ENCODE results near the gene ARMC7.
"Not testable (repeated sequence)": the region's sequence is repeated elsewhere in the genome, so short reads cannot be mapped to it uniquely, and the experiment has no call there.

The ARMC7 gene

DNA sequence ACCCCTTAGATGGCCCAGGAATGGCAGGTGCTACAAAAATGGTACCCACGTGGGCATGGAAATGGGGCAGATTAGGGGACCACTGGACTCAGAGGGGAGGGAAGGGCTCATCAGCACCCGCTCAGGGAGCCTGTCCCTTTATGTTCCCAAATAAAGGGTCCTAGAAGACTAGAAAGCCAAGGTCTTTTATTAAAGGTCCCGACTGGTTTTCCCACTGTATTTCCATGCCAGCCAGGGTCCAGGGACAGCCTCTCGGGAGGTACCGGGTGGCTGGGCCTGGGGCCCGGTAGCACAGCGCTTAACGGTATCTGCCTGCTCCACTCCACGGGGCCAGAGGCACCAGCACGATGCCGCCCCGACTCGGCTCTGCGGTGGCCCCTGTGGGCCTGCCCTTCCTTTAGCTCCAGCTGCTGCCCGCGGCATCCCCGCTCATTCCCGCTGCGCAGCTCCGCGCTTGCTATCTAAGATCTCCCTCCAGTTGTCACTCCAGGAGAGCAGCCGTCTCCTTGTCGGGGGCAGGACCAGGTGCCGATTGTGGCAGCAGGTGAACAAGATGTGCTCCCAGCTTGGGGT lies 20.4 kb downstream of the ARMC7 start:
- DNase-seq (ENCODE audit: low read depth): no peak

GRCh38 chr17:75130632-75131277 lies 21.0 kb downstream of the ARMC7 start:
- peak; percentile 33 for DNase-seq (ENCODE audit: low read depth)

DNA sequence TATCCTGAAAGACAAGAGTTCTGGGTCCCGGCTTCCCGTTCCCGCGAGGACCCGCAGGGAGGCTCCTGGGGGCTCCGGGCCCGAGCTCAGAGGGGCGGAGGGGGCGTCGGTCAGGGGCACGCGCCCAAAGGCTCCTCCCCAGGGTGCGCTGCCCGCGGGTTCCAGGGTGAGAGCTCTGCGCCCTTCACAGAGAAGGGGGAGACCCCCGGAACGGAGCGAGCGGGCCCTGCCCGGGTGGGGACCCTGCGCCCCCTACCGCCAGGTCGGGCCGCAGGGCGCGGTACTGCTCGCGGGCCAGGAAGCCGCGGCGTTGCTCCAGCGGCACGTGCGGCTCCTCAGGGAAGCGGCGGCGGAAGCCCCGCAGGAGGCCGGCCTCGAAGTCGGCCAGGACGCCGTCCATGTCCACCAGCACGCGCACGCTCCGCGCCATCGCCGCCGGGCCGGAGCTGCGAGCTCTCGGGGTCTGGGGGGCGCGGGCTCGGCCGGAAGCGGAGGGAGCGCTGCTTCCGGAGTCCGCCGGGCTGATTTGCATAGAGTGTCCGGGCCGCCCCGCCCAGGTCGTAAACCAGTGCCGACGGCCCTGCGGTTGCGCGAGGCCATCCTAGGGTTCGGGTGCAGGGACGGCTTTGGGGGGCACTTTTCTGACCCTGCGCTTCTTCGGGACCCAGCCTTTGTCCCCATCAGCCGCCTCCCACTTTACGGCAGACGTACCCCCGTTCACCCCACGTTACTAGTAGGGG lies 21.7 kb downstream of the ARMC7 start, which contains the start of gene NT5C:
NT5C (minus strand) TSS at position 465 of the 740 bp plus-strand sequence; CDS start at position 430, 35 bp downstream.
- DNase-seq (ENCODE audit: low read depth): peak; percentile 54

- DNase-seq (ENCODE audit: low read depth): not testable (repeated sequence)
These were observed 22.5 kb downstream of the ARMC7 start for GRCh38 chr17:75132018-75133000.

- DNase-seq (ENCODE audit: low read depth): no peak
These were observed 23.2 kb downstream of the ARMC7 start for GRCh38 chr17:75133001-75133400.

DNA sequence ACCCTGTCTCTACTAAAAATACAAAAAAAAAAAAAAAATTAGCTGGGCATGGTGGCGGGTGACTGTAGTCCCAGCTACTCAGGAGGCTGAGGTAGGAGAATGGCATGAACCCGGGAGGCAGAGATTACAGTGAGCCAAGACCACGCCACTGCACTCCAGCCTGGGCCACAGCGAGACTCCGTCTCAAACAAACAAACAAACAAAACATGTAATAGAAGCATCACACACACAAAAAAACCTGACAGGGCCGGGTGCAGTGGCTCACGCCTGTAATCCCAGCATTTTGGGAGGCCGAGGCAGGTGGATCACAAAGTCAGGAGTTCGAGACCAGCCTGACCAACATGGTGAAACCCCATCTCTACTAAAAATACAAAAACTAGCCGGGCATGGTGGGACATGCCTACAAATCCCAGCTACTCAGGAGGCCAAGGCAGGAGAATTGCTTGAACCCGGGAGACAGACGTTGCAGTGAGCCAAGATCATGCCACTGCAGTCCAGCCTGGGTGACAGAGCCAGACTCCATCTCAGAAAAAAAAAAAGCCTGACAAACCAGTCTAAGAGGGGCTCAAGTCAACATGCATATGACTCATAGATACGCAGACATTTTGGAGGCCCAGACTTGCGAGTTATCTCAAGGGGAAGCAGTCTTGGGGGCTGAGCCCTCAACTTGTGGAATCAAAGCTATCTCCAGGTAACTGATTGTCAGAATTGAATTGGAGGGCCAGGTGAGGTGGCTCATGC lies 24.0 kb downstream of the ARMC7 start:
- not testable (repeated sequence) for DNase-seq (ENCODE audit: low read depth)

- no peak for DNase-seq (ENCODE audit: low read depth)
These were observed 25.7 kb downstream of the ARMC7 start for GRCh38 chr17:75135452-75135851.

- no peak for DNase-seq (ENCODE audit: low read depth)
These were observed 26.2 kb downstream of the ARMC7 start for GRCh38 chr17:75135946-75136345.

- not testable (repeated sequence) for DNase-seq (ENCODE audit: low read depth)
These were observed 28.0 kb downstream of the ARMC7 start for GRCh38 chr17:75137762-75138161.

DNA sequence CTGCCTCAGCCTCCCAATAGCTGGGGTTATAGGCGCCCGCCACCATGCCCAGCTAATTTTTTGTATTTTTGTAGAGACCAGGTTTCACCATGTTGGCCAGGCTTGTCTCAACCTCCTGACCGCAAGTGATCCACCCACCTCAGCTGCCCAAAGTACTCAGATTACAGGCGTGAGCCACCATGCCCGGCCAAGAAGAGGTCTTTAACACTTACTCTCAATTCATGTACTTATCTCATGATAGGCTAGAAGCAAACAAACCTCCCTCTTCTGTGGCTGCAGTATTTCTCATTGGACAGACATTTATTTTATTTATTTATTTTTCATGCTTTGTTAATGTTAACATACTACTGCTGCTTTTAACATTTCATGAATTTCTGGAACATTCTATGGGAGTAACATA lies 28.8 kb downstream of the ARMC7 start:
- no peak for DNase-seq (ENCODE audit: low read depth)

GRCh38 chr17:75142236-75142971 lies 32.6 kb downstream of the ARMC7 start:
- DNase-seq (ENCODE audit: low read depth): no peak

DNA sequence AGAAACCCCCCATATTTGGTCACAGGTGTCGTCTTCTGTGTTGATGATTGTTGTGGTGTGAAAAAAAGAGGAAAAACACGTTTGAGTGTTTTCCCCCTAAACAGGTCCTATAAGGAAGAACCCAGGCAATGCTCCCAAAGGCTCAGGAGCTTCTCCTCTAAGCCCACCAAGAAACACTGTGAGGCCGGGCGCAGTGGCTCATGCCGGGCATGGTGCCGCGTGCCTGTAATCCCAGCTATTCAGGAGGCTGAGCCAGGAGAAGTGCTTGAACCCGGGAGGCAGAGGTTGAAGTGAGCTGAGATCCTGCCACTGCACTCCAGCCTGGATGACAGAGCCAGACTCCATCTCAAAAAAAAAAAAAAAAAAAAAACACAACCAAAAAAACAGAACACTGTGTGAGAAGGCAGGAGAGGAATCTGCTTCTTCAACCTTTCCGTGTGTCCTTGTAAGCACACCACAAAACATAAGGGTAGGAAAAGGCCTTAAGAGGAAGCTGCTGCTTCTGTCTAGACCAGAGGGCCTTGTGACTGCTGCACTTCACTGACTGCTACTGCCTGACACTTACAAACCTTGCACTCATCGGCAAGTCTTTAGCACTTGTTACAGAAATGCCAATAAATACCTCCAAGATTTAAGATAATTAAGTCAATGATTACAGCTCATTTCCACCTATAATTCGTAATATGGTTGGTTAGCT lies 35.2 kb downstream of the ARMC7 start:
- no peak for DNase-seq (ENCODE audit: low read depth)

DNA sequence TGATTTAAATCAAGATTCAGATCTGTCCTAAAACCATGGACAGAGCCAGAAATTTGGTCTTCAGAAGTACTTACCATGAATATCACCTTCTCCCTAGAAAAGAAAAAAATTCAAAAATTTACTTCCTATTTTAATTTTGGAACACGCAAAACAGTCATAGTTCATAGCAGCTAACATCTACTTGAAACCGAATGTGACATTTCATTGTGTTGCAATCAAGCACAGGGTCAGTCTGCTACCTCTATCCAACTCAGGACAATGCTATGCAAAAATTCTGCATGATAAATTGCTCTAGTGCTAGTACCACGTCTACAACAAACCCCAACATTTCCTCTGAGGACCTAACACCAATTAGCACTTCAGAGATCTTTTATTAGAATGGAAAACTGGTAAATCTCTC lies 36.8 kb downstream of the ARMC7 start:
- DNase-seq (ENCODE audit: low read depth): no peak

DNA sequence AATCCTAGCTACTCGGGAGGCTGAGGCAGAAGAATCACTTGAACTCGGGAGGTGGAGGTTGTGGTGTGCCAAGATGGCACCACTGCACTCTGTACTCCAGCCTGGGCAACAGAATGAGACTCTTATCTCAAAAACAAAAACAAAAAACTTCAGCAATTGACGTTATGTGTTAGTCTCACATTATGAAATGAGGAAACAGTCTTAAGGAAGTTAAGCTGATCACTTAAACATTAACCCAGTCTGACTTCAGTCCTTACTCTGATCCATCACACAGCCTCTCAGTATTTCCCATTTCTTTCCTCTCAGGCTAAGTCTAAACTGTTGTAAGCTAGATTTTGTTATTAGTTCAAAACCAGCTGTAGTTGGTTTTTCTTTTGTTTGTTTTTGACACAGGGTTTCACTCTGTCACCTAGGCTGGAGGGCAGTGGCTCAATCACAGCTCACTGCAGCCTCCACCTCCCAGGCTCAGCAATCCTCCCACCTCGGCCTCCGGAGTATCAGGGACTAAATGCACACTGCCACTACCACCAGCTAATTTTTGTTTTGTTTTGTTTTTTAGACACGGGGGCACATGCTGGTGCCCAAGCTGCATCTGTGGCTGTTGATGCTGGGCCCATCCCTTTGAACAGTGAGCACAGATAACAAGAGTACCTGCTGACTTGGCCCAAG lies 38.2 kb downstream of the ARMC7 start:
- DNase-seq (ENCODE audit: low read depth): no peak

GRCh38 chr17:75151930-75152329 lies 42.2 kb downstream of the ARMC7 start:
- no peak for DNase-seq (ENCODE audit: low read depth)

- DNase-seq (ENCODE audit: low read depth): no peak
These were observed 42.8 kb downstream of the ARMC7 start for GRCh38 chr17:75152523-75152921.

GRCh38 chr17:75152922-75153779 lies 43.4 kb downstream of the ARMC7 start:
- no peak for DNase-seq (ENCODE audit: low read depth)

GRCh38 chr17:75153780-75154194 lies 44.0 kb downstream of the ARMC7 start:
- DNase-seq (ENCODE audit: low read depth): no peak
